Activated CD4-positive, alpha-beta T cell treated with anti-CD3 and anti-CD28 coated beads for 48 hours (primary cell): Measurements from ENCODE around the gene BDH1.
A peak's percentile ranks its signal among the peaks of the same experiment; 100 is the strongest.

Experiments used
- DNase-seq: peaks from one replicate; pipeline ENCODE4 v3.0.0-alpha.2; 2020

BDH1 gene

GRCh38 chr3:197504641-197505121, 51.1 kb downstream of the BDH1 start:
- DNase-seq: no peak

DNA sequence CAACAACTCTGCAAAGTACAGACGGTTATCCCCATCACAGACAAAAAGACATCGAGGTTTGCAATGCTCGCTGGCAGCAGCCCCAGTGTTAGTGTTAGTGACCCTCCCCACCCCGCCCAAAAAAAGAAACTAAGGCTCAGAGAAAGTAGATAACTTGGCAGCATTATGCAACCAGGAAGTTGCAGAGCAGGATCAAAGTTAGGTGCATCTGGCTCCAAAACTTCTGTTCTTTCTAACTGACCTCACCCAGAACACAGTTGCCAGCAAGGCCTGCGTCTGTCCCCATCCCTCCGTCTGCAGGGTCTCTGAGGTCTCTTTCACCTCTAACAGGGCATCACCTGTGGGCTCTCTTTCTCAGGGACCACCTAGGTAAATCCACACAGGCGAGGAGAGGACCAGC, 51.5 kb downstream of the BDH1 start:
- DNase-seq: no peak

DNA sequence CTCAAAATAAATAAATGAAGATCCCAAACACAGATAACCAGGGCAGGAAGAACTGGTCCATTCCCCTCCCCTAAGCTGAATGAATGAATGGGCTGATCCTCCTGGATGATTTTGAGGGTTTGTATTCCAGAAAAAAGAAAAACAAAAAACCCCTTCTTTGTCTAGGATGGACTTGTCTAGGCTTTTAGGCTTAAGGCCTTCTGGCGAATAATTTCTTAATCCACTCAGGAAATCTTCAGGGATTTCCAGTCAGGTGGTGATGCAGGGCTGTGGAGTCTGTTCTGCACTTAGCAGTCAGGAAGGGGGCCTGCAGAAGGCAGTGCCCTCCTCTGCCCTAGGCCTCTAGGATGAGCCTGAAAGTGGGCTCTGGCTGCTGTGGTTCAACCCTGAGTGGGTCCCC, 52.1 kb downstream of the BDH1 start:
- no peak for DNase-seq

GRCh38 chr3:197501879-197502620, 53.7 kb downstream of the BDH1 start:
- DNase-seq: peak; percentile 77

DNA sequence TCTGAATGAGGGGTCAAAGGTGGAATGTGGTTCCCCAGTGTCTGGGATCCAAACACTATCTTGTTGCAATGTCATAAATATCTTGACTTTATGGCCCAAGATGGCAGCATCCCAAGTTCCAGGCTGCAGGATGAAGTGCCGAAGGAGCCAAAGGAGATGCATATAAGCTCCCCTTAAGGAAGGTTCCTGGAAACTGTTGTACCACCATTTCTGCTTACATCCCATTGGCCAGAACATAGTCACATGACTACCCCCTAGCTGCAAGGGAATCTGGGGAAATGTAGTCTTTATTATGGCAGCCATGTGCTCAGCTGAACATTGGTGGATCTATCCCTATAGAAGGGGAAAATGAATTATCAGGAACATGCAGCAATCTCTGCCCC, 54.3 kb downstream of the BDH1 start:
- DNase-seq: no peak

DNA sequence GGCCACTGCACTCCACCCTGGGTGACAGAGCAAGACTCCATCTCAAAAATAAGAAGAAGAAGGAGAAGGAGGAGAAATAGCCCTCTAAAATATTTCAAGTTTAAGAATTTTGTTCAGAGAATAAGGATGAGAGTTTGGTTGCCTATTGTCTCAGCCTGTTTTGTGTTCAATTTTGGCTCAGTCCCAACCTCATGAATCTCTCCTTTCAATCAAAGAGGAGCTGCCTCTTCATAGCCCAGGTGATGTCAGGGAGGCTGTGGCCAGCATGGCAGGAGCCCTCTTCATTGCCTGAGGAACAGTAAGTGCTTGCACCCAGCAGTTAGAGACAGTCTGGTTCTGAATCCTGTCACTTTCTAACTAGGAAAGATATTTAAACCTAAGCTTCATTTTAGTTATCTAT, 55.0 kb downstream of the BDH1 start:
- no peak for DNase-seq

DNA sequence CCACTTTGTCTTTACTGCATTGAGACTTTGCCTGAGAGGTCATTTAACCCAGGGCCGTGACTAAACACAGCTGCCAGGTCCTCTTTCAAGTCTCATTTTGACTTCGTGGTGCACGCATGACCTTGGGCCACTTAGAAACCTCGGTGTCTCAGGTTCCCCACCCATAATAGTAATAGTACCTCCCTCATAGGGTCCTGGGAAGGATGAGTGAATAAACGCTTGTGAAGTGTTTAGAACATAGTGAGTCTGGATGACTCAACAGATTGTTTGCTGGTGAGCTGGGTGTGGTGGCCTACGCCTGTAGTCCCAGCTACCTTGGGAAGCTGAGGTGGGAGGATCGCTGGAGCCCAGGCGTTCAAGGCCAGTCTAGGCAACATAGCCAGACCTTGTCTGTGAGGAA, 56.3 kb downstream of the BDH1 start:
- DNase-seq: no peak

- DNase-seq: no peak
Measured at GRCh38 chr3:197498499-197499241, 57.1 kb downstream of the BDH1 start.

- no peak for DNase-seq
Measured at GRCh38 chr3:197496746-197497125, 59.0 kb downstream of the BDH1 start.

DNA sequence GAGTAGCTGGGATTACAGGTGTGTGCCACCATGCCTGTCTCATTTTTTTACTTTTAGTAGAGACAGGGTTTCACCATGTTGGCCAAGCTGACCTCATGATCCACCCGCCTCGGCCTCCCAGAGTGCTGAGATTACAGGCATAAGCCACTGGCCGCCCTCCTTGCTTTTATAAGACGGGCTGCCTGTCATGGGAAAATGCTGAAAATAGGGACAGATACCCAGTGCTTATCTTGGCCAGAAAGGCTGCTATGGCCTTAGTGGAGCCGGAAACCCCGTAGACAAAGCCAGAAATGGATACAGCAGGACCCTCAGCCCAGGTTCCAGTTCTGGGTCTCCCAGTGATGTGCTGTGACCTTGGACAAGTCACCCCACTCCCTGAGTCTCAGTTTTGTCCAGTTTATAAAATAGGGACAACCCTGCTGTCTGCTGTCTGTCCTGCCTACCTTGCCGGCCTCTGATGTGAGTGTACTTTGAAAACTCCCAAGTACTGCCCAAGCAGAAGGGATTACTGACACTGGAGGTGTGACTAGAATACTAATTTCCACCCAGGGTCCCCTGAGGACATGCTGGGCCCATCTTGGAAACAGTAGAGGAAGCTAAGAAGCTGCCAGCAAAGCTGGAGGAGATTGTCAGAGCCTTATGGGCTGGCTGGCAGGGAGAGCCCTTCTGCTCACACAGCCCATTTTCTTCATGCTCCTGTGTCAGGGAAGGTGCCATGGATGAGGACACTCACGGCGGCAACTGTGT, 59.6 kb downstream of the BDH1 start:
- DNase-seq: no peak

GRCh38 chr3:197495499-197495898, 60.3 kb downstream of the BDH1 start:
- DNase-seq: no peak

- DNase-seq: no peak
Measured at GRCh38 chr3:197495059-197495455, 60.7 kb downstream of the BDH1 start.

DNA sequence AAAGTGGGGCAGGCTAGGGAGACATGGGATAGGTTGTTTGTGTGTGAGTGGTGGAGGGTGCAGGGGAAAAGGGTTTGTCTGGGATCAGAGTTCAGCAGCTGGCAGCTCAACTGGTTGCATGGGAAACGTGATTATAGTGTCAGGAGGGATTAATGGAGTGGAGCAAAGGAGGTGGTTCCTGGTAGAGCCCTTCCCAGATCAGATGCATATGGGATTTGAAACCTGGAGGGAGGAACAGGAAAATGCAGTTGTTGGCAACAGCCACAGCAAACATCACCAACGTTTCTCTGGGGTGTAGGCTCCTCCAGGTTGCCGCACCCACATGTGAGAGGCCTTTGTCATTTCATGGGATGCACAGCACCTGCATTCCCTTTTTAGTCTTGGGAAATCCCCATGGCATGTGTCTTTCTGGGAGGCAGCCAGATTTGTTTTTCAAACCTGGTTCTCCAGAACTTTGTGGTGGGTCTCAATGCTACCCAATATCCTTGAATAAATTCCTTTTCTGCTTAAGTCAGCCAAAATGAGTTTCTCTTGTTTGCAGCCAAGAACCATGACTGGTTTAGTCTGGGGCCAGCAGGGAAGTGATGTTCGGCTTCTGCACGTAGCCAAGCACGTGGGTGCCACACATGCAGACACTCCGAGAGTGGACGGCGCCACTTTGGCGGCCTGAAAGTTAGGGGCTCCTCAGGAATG, 61.3 kb downstream of the BDH1 start:
- DNase-seq: no peak

DNA sequence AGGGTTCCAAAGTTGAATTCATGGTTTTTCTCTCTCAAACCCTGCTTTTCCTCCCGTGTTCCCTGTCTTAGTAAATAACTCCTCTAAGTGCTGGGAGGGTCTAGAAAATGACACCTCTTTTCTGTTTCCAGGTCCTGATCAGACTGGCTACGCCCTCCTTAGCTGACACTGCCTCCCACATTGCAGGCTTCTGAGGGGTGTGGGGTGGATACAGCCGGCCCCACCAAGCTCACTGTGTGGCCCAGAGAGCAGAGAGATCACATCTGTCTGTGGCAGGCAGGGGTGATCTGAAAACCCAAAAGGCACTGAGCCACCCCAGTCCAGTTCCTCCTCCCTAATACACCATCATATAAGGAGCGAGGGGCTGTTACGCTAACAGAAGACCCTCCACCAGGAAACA, 62.7 kb downstream of the BDH1 start:
- no peak for DNase-seq

DNA sequence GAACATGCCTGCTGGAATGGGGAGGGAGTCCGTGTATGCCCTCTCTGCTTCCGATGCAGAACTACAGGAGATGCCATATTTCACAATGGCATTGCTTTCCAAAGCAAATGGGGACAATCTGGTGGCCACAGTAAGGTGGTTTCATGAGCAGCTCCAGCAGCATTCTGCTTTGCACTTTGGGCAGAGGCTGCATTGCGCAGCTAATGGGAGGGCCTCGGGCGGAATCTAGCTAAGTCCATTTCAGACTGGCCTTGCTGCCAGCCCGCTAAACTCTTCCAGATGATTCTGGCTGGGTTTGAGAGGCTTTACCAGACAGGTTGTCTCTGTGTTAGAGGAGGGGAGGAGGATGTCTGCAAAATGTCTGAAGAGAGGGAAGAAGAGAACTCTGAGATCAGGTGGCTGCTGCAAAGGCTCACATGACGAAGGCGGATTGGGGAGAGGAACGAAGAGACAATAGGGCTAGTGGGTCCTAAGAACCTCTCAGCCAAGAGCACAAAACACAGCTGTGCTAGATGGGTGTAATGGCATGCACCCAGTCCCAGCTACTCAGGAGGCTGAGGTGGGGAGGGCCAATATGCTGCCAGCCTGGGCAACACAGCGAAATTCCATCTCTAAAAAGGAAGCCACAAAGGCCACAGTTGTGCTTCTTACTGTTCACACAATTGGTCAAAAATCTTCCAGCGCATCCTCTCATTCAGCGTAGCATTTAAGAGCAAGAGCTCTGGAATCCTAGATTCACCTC, 63.7 kb downstream of the BDH1 start:
- DNase-seq: no peak

GRCh38 chr3:197491478-197491877, 64.3 kb downstream of the BDH1 start:
- no peak for DNase-seq

DNA sequence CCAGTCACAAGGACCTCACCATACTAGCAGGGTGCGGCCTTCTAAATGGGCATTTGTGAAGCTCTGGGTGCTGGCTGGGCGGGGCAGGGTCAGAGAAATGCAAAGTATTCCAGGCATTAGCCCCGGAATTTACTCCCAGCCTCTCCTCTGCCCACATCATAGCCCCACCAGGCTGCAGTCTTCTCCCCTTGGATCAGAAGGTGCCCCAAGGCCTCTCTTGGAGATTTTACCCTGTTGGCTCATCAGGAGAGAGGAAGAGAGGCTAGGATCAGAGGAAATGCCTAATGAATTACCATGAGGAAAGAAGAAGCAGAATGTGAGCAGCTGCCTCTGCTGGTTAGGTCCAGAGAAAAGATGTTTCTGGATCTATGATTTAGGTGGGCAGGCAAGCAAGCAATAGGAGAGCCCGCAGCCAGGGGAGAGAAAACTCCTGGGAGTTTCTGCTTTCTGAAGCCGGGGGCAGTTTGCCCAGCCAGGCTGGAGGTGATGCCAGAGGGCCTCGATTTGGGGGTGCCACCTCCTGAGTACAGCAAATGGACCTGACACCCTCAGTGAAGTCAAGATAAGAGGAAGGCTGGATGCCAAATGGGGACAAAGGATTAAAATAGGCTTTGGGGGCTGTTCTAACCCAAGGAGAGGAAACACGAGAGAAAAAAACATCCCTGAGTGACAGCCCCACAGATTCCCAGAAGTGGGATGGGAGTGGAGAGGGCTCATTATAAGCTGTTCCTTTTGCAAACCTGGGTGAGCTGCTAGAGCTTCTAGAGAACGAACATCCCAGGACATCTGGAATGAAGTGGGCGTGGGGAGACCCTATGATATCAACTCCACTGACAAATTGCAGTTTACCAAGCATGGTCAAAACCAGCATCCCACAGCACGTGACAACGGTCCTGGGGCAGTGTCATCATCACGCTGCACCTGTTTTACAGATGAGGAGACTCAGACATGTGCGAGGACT, 65.4 kb downstream of the BDH1 start:
- no peak for DNase-seq

GRCh38 chr3:197487911-197488391, 67.8 kb downstream of the BDH1 start:
- no peak for DNase-seq

DNA sequence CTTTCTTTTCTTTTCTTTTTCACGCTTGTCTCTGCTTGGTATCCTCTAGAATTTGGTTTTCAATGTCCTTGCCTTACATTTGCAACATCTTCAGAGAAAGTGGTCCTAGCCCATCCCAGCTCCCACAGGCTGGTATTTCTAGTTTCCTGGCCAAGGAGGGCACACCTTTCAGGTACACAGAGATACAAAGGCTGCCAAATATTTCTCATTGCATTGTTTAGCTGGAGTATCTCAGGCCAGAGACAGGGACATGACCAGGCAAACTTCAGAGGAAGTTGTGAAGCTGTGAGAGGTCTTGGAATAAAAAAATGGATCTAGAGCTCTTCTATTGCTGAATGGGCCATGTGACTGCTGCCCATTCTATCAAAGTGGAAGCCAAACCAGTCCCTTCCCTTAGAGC, 68.9 kb downstream of the BDH1 start:
- no peak for DNase-seq

GRCh38 chr3:197485143-197485542, 70.6 kb downstream of the BDH1 start:
- no peak for DNase-seq
